SJCRH30 (cell line): ENCODE results near the gene CROCC2. TPM values are rescaled to one million over a fixed set of nuclear protein-coding genes. Genes with fewer than 3 reads are reported as not detected.

ENCODE experiments used
- DNase-seq, 2 experiments: peaks; one replicate each; pipeline ENCODE4 v3.0.0-alpha.2; 2015 to 2020
- H3K27ac ChIP-seq: fragments of 250-450 bp; sonication (Bioruptor Pico); 2 replicates; pipeline ENCODE4 v1.5.1; 2020; ENCODE audit warnings: mild to moderate bottlenecking, moderate library complexity
- H3K27me3 ChIP-seq: fragments of 250-450 bp; sonication (Bioruptor Pico); 2 replicates; pipeline ENCODE4 v1.5.1; 2020; ENCODE audit warnings: mild to moderate bottlenecking, moderate library complexity
- H3K36me3 ChIP-seq: fragments of 250-450 bp; sonication (Bioruptor Pico); 2 replicates; pipeline ENCODE4 v1.5.1; 2020; ENCODE audit warnings: mild to moderate bottlenecking, moderate library complexity
- H3K4me1 ChIP-seq: fragments of 250-450 bp; sonication (Bioruptor Pico); 2 replicates; pipeline ENCODE4 v1.5.1; 2020; ENCODE audit warnings: mild to moderate bottlenecking, moderate library complexity
- H3K4me3 ChIP-seq: fragments of 250-450 bp; sonication (Bioruptor Pico); 2 replicates; pipeline ENCODE4 v1.5.1; 2020; ENCODE audit warnings: mild to moderate bottlenecking, moderate library complexity
- H3K9me3 ChIP-seq: fragments of 250-450 bp; sonication (Bioruptor Pico); replicated peaks from 2 replicates; pipeline ENCODE4 v1.5.1; 2020; ENCODE audit warnings: mild to moderate bottlenecking, moderate library complexity
- total RNA-seq: library from RNA; depleted of rRNA; stranded (reverse); fragments of >200 nt; shearing (Covaris generic); gene quantifications from 2 replicates; pipeline ENCODE4 v1.2.3, GENCODE V29; 2014; rRNA removed

CROCC2 gene
- total RNA-seq, 1 experiment from 2014 or later = 0.26 TPM

DNA sequence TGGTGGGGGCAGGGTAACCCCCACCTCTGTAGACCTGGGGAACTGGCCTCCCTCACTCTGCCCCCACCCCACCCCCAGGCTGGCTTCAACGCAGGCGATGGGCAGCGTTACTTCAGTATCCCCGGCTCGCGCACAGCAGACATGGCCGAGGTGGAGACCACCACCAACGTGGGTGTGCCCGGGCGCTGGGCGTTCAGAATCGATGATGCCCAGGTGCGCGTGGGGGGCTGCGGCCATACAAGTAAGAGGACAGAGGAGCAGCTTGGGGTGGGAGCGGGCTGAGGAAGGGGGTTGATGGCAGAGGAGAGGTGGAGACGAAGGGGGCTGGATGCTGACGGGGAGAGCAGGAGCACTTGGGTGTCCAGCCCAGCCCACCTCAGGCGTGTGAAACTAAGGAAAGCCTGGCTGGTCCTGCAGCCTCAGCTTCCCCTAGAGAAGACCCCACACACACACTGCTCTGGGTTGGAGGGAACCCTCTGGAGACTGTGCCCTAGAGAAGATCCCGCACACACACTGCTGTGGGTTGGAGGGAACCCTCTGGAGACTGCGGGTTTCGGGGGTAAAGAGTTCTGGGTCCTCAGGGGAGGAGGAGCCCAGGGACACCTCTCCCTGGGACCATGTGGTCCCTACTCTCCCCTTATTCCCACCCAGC is 128.5 kb downstream of the CROCC2 start:
- no peaks in the 10 kb centered on the region for H3K9me3 ChIP-seq
- H3K27ac ChIP-seq = no peak overlapping the region
- no peak for DNase-seq
- no peaks in the 10 kb centered on the region for H3K4me1 ChIP-seq
- no peak overlapping the region for H3K4me3 ChIP-seq
- H3K27me3 ChIP-seq = no peaks in the 10 kb centered on the region
- peaks cover 12% of the 10 kb centered on the region for H3K36me3 ChIP-seq

DNA sequence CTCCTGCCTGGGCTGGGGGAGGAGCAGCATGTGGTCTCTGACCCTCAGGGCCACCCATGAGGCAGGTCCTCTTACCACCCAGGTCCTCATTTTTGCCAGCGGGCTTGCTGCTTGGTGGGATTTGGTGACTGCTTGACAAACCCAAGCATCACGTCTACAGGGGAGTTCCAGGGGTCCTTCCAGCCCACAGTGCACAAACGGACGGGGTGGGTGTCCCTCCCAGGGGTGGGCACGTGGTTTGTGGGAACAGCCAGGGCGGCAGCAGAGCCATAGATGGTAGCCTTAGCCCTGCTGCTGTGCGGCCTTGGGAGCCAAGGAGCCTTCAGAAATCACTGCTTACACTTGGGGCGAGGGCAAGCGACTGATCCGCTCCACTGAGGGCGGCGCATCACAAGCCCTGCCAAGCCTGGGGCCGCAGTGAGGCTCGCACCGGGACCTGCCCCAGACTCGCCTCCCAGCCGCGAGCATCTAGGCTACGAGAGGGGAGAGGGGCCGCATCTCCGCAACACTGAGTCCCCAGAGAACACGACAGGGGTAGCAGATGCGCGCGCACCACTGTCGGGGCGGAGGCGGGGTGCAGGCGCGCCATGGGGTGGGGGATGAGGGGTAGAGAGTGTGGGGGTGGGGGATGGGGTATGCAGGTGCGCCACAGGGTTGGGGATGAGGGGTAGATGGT is 129.1 kb downstream of the CROCC2 start:
- DNase-seq = no peak
- Histone ChIP-seq H3K4me1 (no peaks in the 10 kb centered on the region), H3K4me3 (no peak overlapping the region), H3K27me3 (no peaks in the 10 kb centered on the region), H3K36me3 (peaks cover 15% of the 10 kb centered on the region; the same call in 1 of the 2 replicates), H3K27ac (no peak overlapping the region), H3K9me3 (no peaks in the 10 kb centered on the region)

DNA sequence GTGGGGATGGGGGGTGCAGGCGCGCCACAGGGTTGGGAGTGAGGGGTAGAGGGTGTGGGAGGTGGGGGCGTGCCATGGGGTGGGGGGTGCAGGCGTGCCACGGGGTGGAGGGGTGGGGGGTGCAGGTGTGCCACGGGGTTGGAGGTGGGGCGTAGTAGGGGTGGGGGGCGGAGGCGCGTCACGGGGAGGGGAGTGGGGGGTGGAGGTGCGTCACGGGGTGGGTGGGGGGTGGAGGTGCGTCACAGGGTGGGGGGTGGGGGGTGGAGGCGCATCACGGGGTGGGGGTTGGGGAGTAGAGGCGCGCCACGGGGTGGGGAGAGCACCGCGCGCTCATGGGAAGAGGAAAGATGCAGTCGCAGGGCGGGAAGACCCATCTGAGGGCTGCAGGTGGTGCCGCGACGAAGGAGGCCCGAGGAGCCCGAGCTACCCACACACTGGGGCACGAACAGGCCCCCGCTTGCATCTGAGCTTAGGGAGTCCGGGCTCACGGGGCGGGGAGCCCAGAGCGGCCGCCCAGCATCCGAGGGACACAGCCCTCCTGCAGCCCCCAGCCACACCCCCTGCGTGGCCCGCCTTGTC is 129.8 kb downstream of the CROCC2 start:
- DNase-seq = no peak
- no peak overlapping the region for H3K4me3 ChIP-seq

DNA sequence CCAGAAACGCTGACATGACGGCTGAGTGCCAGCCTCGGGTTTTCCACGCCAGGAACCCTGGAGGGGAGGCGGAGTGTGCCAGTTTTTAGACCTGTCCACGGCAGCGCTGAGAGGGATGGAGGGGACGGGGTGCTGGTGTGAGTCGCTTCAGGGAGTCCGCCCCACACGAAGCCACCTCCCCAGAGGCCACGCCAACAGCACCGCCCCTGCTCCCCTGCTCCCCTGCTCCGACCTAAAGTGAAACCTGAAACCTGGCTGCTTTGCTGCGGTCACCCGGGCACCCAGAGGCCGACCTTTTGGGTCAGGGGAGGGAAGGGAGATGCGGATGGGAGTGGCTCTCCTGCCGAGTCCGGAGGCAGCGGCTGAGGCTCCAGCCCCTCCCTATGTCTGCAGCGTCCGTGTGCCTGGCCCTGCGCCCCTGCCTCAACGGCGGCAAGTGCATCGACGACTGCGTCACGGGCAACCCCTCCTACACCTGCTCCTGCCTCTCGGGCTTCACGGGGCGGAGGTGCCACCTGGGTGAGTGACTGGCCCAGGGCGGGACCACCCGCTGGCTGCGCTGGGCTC is 130.3 kb downstream of the CROCC2 start:
- Histone ChIP-seq H3K9me3 (no peaks in the 10 kb centered on the region), H3K36me3 (peaks cover 10% of the 10 kb centered on the region), H3K4me3 (no peak overlapping the region), H3K27ac (no peak overlapping the region), H3K27me3 (no peaks in the 10 kb centered on the region), H3K4me1 (no peaks in the 10 kb centered on the region)
- DNase-seq = no peak

More for the DNA sequence above, 129.8 kb downstream of the CROCC2 start:
- Histone ChIP-seq H3K9me3 (no peaks in the 10 kb centered on the region), H3K36me3 (peaks cover 16% of the 10 kb centered on the region), H3K27me3 (no peaks in the 10 kb centered on the region), H3K4me1 (no peaks in the 10 kb centered on the region), H3K27ac (no peak overlapping the region)

DNA sequence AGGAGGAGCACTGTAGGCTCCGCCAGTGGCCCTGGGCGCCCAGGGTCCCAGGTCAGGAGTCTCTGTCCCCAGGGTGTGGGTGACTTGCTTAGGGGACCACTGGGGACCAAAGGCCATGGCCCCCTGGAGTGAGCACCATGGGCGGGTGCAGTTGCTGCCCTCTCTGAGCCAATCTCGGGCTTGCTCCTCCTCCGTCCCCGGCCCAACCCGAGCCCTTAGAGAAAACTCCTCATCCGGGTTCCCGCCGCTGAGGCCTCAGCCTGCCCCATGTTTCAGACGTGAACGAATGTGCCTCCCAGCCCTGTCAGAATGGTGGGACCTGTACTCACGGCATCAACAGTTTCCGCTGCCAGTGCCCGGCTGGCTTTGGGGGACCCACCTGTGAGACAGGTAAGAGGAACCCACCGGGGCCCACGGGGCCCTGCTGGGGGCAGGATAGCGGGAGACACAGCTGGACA is 130.9 kb downstream of the CROCC2 start:
- H3K4me3 ChIP-seq = no peak overlapping the region
- DNase-seq = no peak
- H3K27ac ChIP-seq = no peak overlapping the region
- H3K36me3 ChIP-seq = peaks cover 6% of the 10 kb centered on the region
- no peaks in the 10 kb centered on the region for H3K27me3 ChIP-seq
- H3K4me1 ChIP-seq = no peaks in the 10 kb centered on the region
- no peaks in the 10 kb centered on the region for H3K9me3 ChIP-seq

DNA sequence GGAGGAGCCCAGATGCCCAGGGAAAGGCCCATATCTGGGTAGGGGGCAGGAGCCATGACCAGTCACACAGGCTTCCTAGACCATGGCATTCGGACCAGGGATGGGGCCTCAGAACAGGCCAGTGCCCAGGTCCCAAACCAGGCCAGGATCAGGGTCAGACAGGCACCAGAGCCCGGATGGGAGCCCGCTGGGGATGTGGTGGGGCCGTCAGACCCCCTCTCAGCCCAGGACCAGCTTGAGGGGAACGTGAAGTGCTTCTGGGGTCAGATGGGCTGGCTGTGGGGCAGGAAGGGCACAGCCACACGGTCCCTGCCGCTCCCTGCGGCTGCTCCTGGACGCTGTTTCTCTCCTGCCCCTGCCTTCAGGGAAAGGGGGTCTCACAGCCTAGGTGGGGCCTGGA is 131.4 kb downstream of the CROCC2 start:
- no peak overlapping the region for H3K27ac ChIP-seq
- no peaks in the 10 kb centered on the region for H3K9me3 ChIP-seq
- no peaks in the 10 kb centered on the region for H3K4me1 ChIP-seq
- no peak overlapping the region for H3K4me3 ChIP-seq
- peaks cover 6% of the 10 kb centered on the region for H3K36me3 ChIP-seq
- no peak for DNase-seq
- no peaks in the 10 kb centered on the region for H3K27me3 ChIP-seq

DNA sequence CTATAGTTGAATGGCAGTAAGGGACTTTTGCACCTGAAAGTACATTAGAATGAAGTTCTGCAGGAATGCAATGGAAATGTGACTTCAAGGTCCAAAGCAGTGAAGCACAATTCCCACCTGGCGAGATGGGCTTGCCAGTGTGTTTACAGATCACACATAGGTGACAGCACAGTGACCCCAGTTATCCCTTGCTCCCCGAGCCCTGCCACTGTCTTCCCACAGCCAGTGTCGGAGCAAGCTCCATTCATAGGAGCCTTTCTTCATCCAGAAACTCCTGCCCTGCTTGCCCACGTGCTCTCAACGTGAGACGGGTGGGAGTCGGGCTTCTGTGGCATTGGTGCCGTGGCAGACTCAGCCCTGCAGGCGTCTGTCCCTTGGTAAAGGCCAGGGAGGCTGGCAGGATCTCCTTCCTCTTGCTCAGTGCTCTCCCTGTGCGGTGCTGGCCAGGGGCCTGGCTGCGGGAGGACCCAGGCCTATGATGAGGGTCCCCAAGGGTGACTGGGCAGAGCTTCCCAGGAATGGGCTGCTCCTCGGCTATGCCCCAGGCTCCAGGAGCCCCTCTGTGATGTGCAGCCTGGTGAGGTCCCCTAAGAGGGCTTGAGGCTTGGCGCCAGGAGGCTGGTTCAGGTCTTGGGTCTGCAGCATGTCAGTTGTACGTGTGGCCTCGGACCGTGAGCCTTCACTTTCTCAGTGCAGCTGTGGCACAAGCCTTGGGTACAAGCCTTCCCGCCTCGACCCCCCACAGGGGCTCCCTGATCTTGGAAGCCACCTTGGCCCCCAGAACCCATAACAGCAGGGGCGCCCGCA is 132.4 kb downstream of the CROCC2 start:
- no peak for DNase-seq
- Histone ChIP-seq H3K9me3 (no peaks in the 10 kb centered on the region), H3K36me3 (peaks cover 6% of the 10 kb centered on the region), H3K4me1 (no peaks in the 10 kb centered on the region), H3K4me3 (no peak overlapping the region), H3K27me3 (no peaks in the 10 kb centered on the region), H3K27ac (no peak overlapping the region)

DNA sequence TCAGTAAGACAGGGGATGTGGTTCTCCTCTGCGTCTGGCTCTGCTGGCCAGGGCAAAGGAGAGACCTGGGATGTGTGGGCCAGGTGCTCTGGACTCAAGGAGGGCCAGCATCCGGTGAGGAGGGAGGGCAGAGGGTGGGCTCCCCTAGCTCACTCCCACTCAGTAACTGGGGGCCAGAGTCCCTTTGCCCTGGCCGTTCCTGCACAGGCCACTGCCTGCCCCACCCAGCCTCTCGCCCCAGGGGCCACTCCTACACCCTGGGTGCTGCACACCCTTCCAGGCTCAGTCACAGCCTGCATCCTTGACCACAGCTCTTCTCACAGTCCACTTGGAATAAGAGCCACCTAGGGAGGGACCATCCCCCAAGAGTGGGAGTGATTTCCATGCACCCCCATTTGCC is 133.3 kb downstream of the CROCC2 start:
- H3K27me3 ChIP-seq = no peaks in the 10 kb centered on the region
- no peaks in the 10 kb centered on the region for H3K9me3 ChIP-seq
- no peaks in the 10 kb centered on the region for H3K4me1 ChIP-seq
- no peak overlapping the region for H3K4me3 ChIP-seq
- no peak for DNase-seq
- H3K27ac ChIP-seq = no peak overlapping the region
- peaks cover 6% of the 10 kb centered on the region for H3K36me3 ChIP-seq

DNA sequence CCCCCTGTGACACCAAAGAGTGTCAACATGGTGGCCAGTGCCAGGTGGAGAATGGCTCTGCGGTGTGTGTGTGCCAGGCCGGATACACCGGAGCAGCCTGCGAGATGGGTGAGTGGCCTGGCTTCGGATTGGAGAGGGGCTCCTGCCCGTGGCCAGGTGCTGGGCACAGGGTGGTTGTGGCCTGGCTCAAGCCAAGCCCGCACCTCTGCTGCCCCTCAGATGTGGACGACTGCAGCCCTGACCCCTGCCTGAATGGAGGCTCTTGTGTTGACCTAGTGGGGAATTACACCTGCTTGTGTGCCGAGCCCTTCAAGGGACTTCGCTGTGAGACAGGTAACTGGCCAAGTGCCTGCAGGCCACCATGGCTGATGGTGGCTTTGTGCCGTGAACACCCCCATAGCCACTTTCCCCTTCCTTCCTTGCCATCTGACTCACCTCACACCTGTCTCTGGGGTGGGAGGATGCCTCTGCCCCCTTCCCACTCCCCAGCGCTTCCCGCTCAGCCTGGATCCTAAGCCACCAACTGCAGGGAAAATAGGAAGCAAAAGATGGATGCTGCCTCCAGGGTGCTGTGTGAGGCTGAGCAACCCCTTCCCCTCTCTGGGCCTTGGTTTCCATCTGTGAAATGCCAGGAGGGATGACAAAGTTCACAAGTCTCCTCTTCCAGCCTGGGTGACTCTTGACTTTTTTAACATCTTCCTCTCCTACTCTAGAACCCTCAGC is 134.1 kb downstream of the CROCC2 start:
- Histone ChIP-seq H3K9me3 (no peaks in the 10 kb centered on the region), H3K4me1 (no peaks in the 10 kb centered on the region), H3K27me3 (no peaks in the 10 kb centered on the region), H3K27ac (no peak overlapping the region), H3K36me3 (peaks cover 10% of the 10 kb centered on the region), H3K4me3 (no peak overlapping the region)
- DNase-seq = no peak

DNA sequence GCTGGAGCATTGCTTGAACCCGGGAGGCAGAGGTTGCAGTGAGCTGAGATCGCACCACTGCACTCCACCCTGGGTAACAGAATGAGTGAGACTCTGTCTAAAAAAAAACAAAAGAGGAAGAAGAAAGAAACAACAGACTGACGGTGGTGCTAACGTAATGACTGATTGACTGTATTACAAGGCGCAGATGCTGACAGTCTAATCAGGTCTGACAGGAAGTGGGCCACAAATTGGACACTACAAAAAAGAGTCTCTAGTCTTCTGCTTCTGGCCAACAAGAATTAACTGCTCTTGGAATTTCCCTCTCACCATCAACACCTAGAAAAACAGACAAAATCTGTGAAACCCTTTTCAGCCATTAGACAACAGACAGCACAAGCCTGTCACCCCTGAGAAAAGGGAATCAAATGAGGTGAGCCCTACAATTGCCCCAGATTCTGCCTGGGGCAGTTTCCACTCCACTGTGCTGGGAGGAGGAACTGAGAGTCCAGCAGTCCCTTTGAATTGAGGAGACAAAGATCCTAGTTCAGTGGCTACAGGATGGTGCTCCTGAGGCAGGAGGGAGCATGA is 135.5 kb downstream of the CROCC2 start:
- Histone ChIP-seq H3K4me3 (no peak overlapping the region), H3K27ac (no peak overlapping the region), H3K9me3 (peaks cover 10% of the 10 kb centered on the region), H3K36me3 (peaks cover 16% of the 10 kb centered on the region), H3K27me3 (no peaks in the 10 kb centered on the region), H3K4me1 (peaks cover 4% of the 10 kb centered on the region)
- DNase-seq = no peak

Other genes starting within 250 kb of the CROCC2 start
- not detected in 2 replicates for gene AQP12B, start 223.5 kb upstream of the CROCC2 start, total RNA-seq
- gene AQP12A, start 214.5 kb upstream of the CROCC2 start, total RNA-seq = not detected in 2 replicates
- 3.7 and 4.0 TPM in 2 replicates for gene KIF1A, start 86.1 kb upstream of the CROCC2 start, total RNA-seq
- gene AGXT, start 37.5 kb upstream of the CROCC2 start, total RNA-seq = 1.3 and 1.7 TPM in 2 replicates
- 0.66 and 1.0 TPM in 2 replicates for gene MAB21L4, start 10.2 kb upstream of the CROCC2 start, total RNA-seq
- gene SNED1, start 92.3 kb downstream of the CROCC2 start, total RNA-seq = 22.3 and 28.4 TPM in 2 replicates
- 44.7 and 49.0 TPM in 2 replicates for gene MTERF4, start 196.0 kb downstream of the CROCC2 start, total RNA-seq
- gene PASK, start 243.1 kb downstream of the CROCC2 start, total RNA-seq = 20.4 and 23.3 TPM in 2 replicates
- 72.8 and 78.6 TPM in 2 replicates for gene PPP1R7, start 244.1 kb downstream of the CROCC2 start, total RNA-seq